Neutrophil (primary cell): ENCODE results near the gene MOB1B.

Experiments used
- H3K27ac ChIP-seq: fragments of 200-600 bp; sonication (generic); 2 replicates; pipeline ENCODE4 v1.5.1; 2016; ENCODE audit warnings: mild to moderate bottlenecking, moderate library complexity
- H3K27me3 ChIP-seq: fragments of 200-600 bp; sonication (generic); 2 replicates; pipeline ENCODE4 v1.6.0; 2016; ENCODE audit warnings: mild to moderate bottlenecking
- H3K36me3 ChIP-seq: fragments of 200-600 bp; sonication (generic); 2 replicates; pipeline ENCODE4 v1.5.1; 2017
- H3K4me1 ChIP-seq, 2 experiments: fragments of 200-600 bp in 1 of 2; sonication (generic) in 1 of 2; 1 replicate in 1 of 2; 2 replicates in 1 of 2; pipeline versions ENCODE4 v1.5.1 to v1.6.1; 2013 to 2016; ENCODE audit warnings: low read depth in 1 of 2, low read length in 1 of 2, mild to moderate bottlenecking in 1 of 2, moderate library complexity in 1 of 2; ENCODE audit not compliant: control insufficient read depth in 1 of 2, insufficient read depth in 1 of 2
- H3K4me3 ChIP-seq, 2 experiments: fragments of 200-600 bp in 1 of 2; sonication (generic) in 1 of 2; 1 replicate in 1 of 2; 2 replicates in 1 of 2; pipeline ENCODE4 v1.5.1; 2013 to 2016; ENCODE audit warnings: low read depth in 1 of 2, low read length in 1 of 2, mild to moderate bottlenecking in 1 of 2, moderate library complexity in 1 of 2
- H3K9me3 ChIP-seq: fragments of 200-600 bp; sonication (generic); 2 replicates; pipeline ENCODE4 v1.5.1; 2016
- CTCF ChIP-seq: fragments of 200-600 bp; sonication (generic); IDR thresholded peaks from 2 replicates; pipeline ENCODE4 v1.5.1; 2016; ENCODE audit warnings: antibody characterized with exemption

The MOB1B gene

GRCh38 chr4:70945046-70945445, 42.9 kb downstream of the MOB1B start:
- TF ChIP-seq CTCF, result no peak
- Histone ChIP-seq H3K9me3 (no peaks in the 10 kb centered on the region), H3K27ac (no peak overlapping the region), H3K4me1 (peaks cover 0 to 6% of the 10 kb centered on the region in 2 experiments), H3K27me3 (no peaks in the 10 kb centered on the region), H3K4me3 (no peak overlapping the region), H3K36me3 (no peaks in the 10 kb centered on the region)

- Histone ChIP-seq H3K27me3 (no peaks in the 10 kb centered on the region), H3K4me3 (no peak overlapping the region), H3K4me1 (peaks cover 0 to 6% of the 10 kb centered on the region in 2 experiments), H3K36me3 (no peaks in the 10 kb centered on the region), H3K27ac (no peak overlapping the region), H3K9me3 (no peaks in the 10 kb centered on the region)
- no peak for TF ChIP-seq CTCF
These were observed 43.4 kb downstream of the MOB1B start for GRCh38 chr4:70945452-70946055.

GRCh38 chr4:70946939-70947338, 44.8 kb downstream of the MOB1B start:
- peaks cover 0 to 6% of the 10 kb centered on the region in 2 experiments for H3K4me1 ChIP-seq
- H3K36me3 ChIP-seq, result no peaks in the 10 kb centered on the region
- TF ChIP-seq CTCF, result no peak

GRCh38 chr4:70948665-70949260, 46.6 kb downstream of the MOB1B start:
- Histone ChIP-seq H3K36me3 (no peaks in the 10 kb centered on the region), H3K27ac (no peak overlapping the region), H3K9me3 (no peaks in the 10 kb centered on the region), H3K27me3 (no peaks in the 10 kb centered on the region), H3K4me1 (peaks cover 0 to 6% of the 10 kb centered on the region in 2 experiments), H3K4me3 (no peak overlapping the region)
- no peak for TF ChIP-seq CTCF

More at GRCh38 chr4:70946939-70947338, 44.8 kb downstream of the MOB1B start:
- H3K4me3 ChIP-seq, result no peak overlapping the region
- no peaks in the 10 kb centered on the region for H3K27me3 ChIP-seq
- H3K9me3 ChIP-seq, result no peaks in the 10 kb centered on the region
- no peak overlapping the region for H3K27ac ChIP-seq

- Histone ChIP-seq H3K9me3 (no peaks in the 10 kb centered on the region), H3K36me3 (no peaks in the 10 kb centered on the region), H3K27ac (no peak overlapping the region), H3K4me3 (no peak overlapping the region), H3K27me3 (no peaks in the 10 kb centered on the region), H3K4me1 (peaks cover 0 to 6% of the 10 kb centered on the region in 2 experiments)
- TF ChIP-seq CTCF, result no peak
These were observed 51.9 kb downstream of the MOB1B start for GRCh38 chr4:70954032-70954431.
